HG03103 (cell line): ENCODE measurements around the gene OSBP.

Source experiments
- ATAC-seq: cut with Tn5 transposase; IDR thresholded peaks from one replicate; pipeline ENCODE4 v1.9.1; 2021; ENCODE audit warnings: low read depth; ENCODE audit not compliant: unreplicated experiment

The OSBP gene

GRCh38 chr11:59610289-59610688, 5.3 kb downstream of the OSBP start:
- ATAC-seq, result no peak

GRCh38 chr11:59607703-59608454, 7.7 kb downstream of the OSBP start:
- ATAC-seq, result no peak

- no peak for ATAC-seq
Measured at GRCh38 chr11:59602432-59602831, 13.1 kb downstream of the OSBP start.

GRCh38 chr11:59601788-59602187, 13.8 kb downstream of the OSBP start:
- ATAC-seq, result no peak

GRCh38 chr11:59600636-59601035, 14.9 kb downstream of the OSBP start:
- no peak for ATAC-seq

GRCh38 chr11:59600234-59600633, 15.3 kb downstream of the OSBP start:
- no peak for ATAC-seq

- ATAC-seq, result no peak
Measured at GRCh38 chr11:59598961-59599360, 16.6 kb downstream of the OSBP start.

GRCh38 chr11:59584294-59584693, 31.3 kb downstream of the OSBP start:
- no peak for ATAC-seq

GRCh38 chr11:59582006-59582405, 33.6 kb downstream of the OSBP start:
- no peak for ATAC-seq

GRCh38 chr11:59578369-59578768, 37.2 kb downstream of the OSBP start:
- ATAC-seq, result no peak

- no peak for ATAC-seq
Measured at GRCh38 chr11:59575505-59575904, 40.1 kb downstream of the OSBP start.

GRCh38 chr11:59574932-59575502, 40.6 kb downstream of the OSBP start:
- ATAC-seq, result no peak

GRCh38 chr11:59574467-59574866, 41.1 kb downstream of the OSBP start:
- no peak for ATAC-seq

- ATAC-seq, result no peak
Measured at GRCh38 chr11:59573216-59573615, 42.4 kb downstream of the OSBP start.

GRCh38 chr11:59572091-59572490, 43.5 kb downstream of the OSBP start:
- no peak for ATAC-seq

- no peak for ATAC-seq
Measured at GRCh38 chr11:59562292-59562691, 53.3 kb downstream of the OSBP start.

- ATAC-seq, result peak; percentile 46
Measured at GRCh38 chr11:59560702-59561473, 54.7 kb downstream of the OSBP start.

- peak; percentile 32 for ATAC-seq
Measured at GRCh38 chr11:59560290-59560701, 55.3 kb downstream of the OSBP start.

- no peak for ATAC-seq
Measured at GRCh38 chr11:59559886-59560285, 55.7 kb downstream of the OSBP start.

GRCh38 chr11:59558270-59558643, 57.3 kb downstream of the OSBP start:
- ATAC-seq, result no peak

- ATAC-seq, result no peak
Measured at GRCh38 chr11:59556917-59557348, 58.6 kb downstream of the OSBP start.
